SK-N-SH (cell line): ENCODE results near the gene SLC23A3. TPM values are rescaled to one million over a fixed set of nuclear protein-coding genes. Genes with fewer than 3 reads are reported as not detected.

Experiments used
- CTCF ChIA-PET: fragments of 300-600, 350-600 bp; formaldehyde crosslinking; extraction: SDS; loops from one replicate; lab custom pipeline; 2021; lab: Yijun Ruan, JAX
- POLR2A ChIA-PET: fragments of 350-600 bp; sonication (Branson Sonifier 250); formaldehyde crosslinking; extraction: SDS; loops from one replicate; lab custom pipeline; 2020; ENCODE audit warnings: antibody characterized with exemption, inconsistent platforms; lab: Yijun Ruan, JAX
- DNase-seq: peaks from one replicate; pipeline ENCODE4 v3.0.0; 2012
- H2AFZ ChIP-seq: fragments of 200-600 bp; sonication (generic); 2 replicates; pipeline ENCODE4 v1.8.1; 2016; ENCODE audit warnings: antibody characterized with exemption, mild to moderate bottlenecking, low read depth
- H3F3A ChIP-seq: fragments of 200-600 bp; sonication (generic); replicated peaks from 2 replicates; pipeline ENCODE3; 2016; ENCODE audit warnings: antibody characterized with exemption, mild to moderate bottlenecking; ENCODE audit not compliant: insufficient read depth
- H3K27ac ChIP-seq, 2 experiments: fragments of 200-500 bp in 1 of 2; fragments of 200-600 bp in 1 of 2; sonication (Bioruptor generic) in 1 of 2; sonication (generic), shearing (Covaris generic) in 1 of 2; 2 replicates each; pipeline versions ENCODE4 v1.5.1 to v1.6.1; 2014 to 2016; ENCODE audit warnings: low read depth in 2 of 2, inconsistent platforms in 1 of 2, low read length in 1 of 2, mild to moderate bottlenecking in 1 of 2, mixed read lengths in 1 of 2
- H3K27me3 ChIP-seq: fragments of 200-600 bp; sonication (generic), shearing (Covaris generic); 2 replicates; pipeline ENCODE4 v1.6.1; 2016; ENCODE audit warnings: mixed run types; ENCODE audit not compliant: insufficient read depth
- H3K36me3 ChIP-seq, 2 experiments: fragments of 200-500 bp in 1 of 2; fragments of 200-600 bp in 1 of 2; sonication (Bioruptor generic) in 1 of 2; sonication (generic) in 1 of 2; replicated peaks in 1 of 2; 2 replicates each; pipeline versions ENCODE3 to v1.5.1; 2014 to 2016; ENCODE audit warnings: low read length in 1 of 2, mild to moderate bottlenecking in 1 of 2; ENCODE audit not compliant: insufficient read depth in 2 of 2, control insufficient read depth in 1 of 2
- H3K4me1 ChIP-seq, 2 experiments: fragments of 200-500 bp in 1 of 2; fragments of 200-600 bp in 1 of 2; sonication (Bioruptor generic) in 1 of 2; sonication (generic), shearing (Covaris generic) in 1 of 2; 2 replicates each; pipeline versions ENCODE4 v1.5.1 to v1.6.1; 2014 to 2016; ENCODE audit warnings: low read depth in 1 of 2, low read length in 1 of 2, mixed run types in 1 of 2; ENCODE audit not compliant: insufficient read depth in 2 of 2, control insufficient read depth in 1 of 2
- H3K4me2 ChIP-seq: fragments of 200-600 bp; sonication (generic), shearing (Covaris generic); 2 replicates; pipeline ENCODE4 v1.6.1; 2017; ENCODE audit warnings: mixed run types
- H3K4me3 ChIP-seq, 2 experiments: fragments of 200-500 bp in 1 of 2; fragments of 200-600 bp in 1 of 2; sonication (Bioruptor generic) in 1 of 2; sonication (generic), shearing (Covaris generic) in 1 of 2; 2 replicates each; pipeline versions ENCODE4 v1.5.1 to v1.8.1; 2014 to 2016; ENCODE audit warnings: low read depth in 2 of 2, inconsistent platforms in 1 of 2, low read length in 1 of 2, mild to moderate bottlenecking in 1 of 2, mixed read lengths in 1 of 2, moderate library complexity in 1 of 2
- H3K79me2 ChIP-seq: fragments of 200-600 bp; sonication (generic); 2 replicates; pipeline ENCODE4 v1.8.1; 2017; ENCODE audit warnings: mild to moderate bottlenecking; ENCODE audit not compliant: insufficient read depth
- H3K9ac ChIP-seq: fragments of 200-600 bp; sonication (generic); 2 replicates; pipeline ENCODE4 v1.6.1; 2017; ENCODE audit warnings: mixed run types
- H3K9me2 ChIP-seq: fragments of 200-600 bp; sonication (generic); 2 replicates; pipeline ENCODE4 v1.6.1; 2017; ENCODE audit warnings: mixed run types
- H3K9me3 ChIP-seq: fragments of 200-600 bp; sonication (generic); 2 replicates; pipeline ENCODE4 v1.6.1; 2017; ENCODE audit warnings: mixed run types, mild to moderate bottlenecking, moderate library complexity
- H4K20me1 ChIP-seq: fragments of 200-600 bp; sonication (generic); 2 replicates; pipeline ENCODE4 v1.6.1; 2017; ENCODE audit warnings: mild to moderate bottlenecking, mixed run types; ENCODE audit not compliant: insufficient read depth
- ELF1 ChIP-seq: IDR thresholded peaks from 2 replicates; pipeline ENCODE4 v1.4.0; 2012
- EP300 ChIP-seq, 2 experiments: IDR thresholded peaks; 2 replicates each; pipeline versions ENCODE4 v1.4.0 to v1.6.1; 2012; ENCODE audit warnings: borderline replicate concordance in 1 of 2, low read depth in 1 of 2, low read length in 1 of 2
- EZH2phosphoT487 ChIP-seq: fragments of 200-600 bp; sonication (generic); IDR thresholded peaks from 2 replicates; pipeline ENCODE4 v1.6.1; 2017; ENCODE audit warnings: low read depth, mixed run types, mild to moderate bottlenecking, antibody characterized with exemption, moderate library complexity, borderline replicate concordance
- FOXM1 ChIP-seq: IDR thresholded peaks from 2 replicates; pipeline ENCODE4 v1.4.0; 2012; ENCODE audit warnings: low read depth, mild to moderate bottlenecking
- GATA2 ChIP-seq: sonication (generic); formaldehyde crosslinking; IDR thresholded peaks from 2 replicates; pipeline ENCODE4 v1.5.0; 2020; ENCODE audit warnings: mild to moderate bottlenecking, missing genetic modification reagents
- JUND ChIP-seq: IDR thresholded peaks from 2 replicates; pipeline ENCODE4 v1.4.0; 2012
- MXI1 ChIP-seq: IDR thresholded peaks from 2 replicates; pipeline ENCODE4 v1.6.1; 2012; ENCODE audit warnings: mild to moderate bottlenecking, low read depth, low read length, improper control_type of control experiment
- POLR2AphosphoS5 ChIP-seq: IDR thresholded peaks from 2 replicates; pipeline ENCODE4 v1.6.1; 2012; ENCODE audit warnings: low read depth, low read length
- REST ChIP-seq: IDR thresholded peaks from 2 replicates; pipeline ENCODE4 v1.6.1; 2012; ENCODE audit warnings: mild to moderate bottlenecking, low read depth, low read length, moderate library complexity
- RFX5 ChIP-seq: IDR thresholded peaks from 2 replicates; pipeline ENCODE4 v1.6.1; 2012; ENCODE audit warnings: mild to moderate bottlenecking, improper control_type of control experiment, low read length
- YY1 ChIP-seq: IDR thresholded peaks from 2 replicates; pipeline ENCODE4 v1.4.0; 2012; ENCODE audit warnings: low read depth, mild to moderate bottlenecking
- WGBS: methylation state at CpG from one replicate; pipeline ENCODE4 v1.1.6; 2017; ENCODE audit warnings: low lambda C conversion rate; 5-methylcytosine and 5-hydroxymethylcytosine counted together
- polyA plus RNA-seq, 3 experiments: library from polyadenylated mRNA; depleted of rRNA; stranded (reverse); fragments of >200 nt; gene quantifications; 2 replicates each; pipeline ENCODE4 v1.2.3, GENCODE V29; 2012
- TF ChIP-seq, protein P1 (sequence below): IDR thresholded peaks from 2 replicates; pipeline ENCODE4 v1.4.0; 2012; ENCODE audit warnings: low read depth

Gene SLC23A3
- polyA plus RNA-seq, 1 of the 3 experiments (the other 2 are of a cell fraction) = 2.1 TPM

- H3K4me1 ChIP-seq = peaks cover 0 to 11% of the 10 kb centered on the region in 2 experiments; a peak in 1 of 4 replicates
- H3K9me2 ChIP-seq = no peaks in the 10 kb centered on the region
- no peak overlapping the region for H3K27ac ChIP-seq
- no peaks in the 10 kb centered on the region for H3K36me3 ChIP-seq
- no peak overlapping the region for H3K9ac ChIP-seq
- WGBS = 89% methylated on average over 6 of the region's 6 CpGs
- no peak overlapping the region for H2AFZ ChIP-seq
- no peaks in the 10 kb centered on the region; the same call in 1 of the 2 replicates for H3K79me2 ChIP-seq
- peaks cover 10% of the 10 kb centered on the region for H3F3A ChIP-seq
- no peak for DNase-seq
- no peaks in the 10 kb centered on the region for H3K27me3 ChIP-seq
- no peak overlapping the region for H3K4me3 ChIP-seq
- POLR2A ChIA-PET = no interaction called here
- no peak overlapping the region for H3K4me2 ChIP-seq
- TF ChIP-seq MXI1 (no peak), FOXM1 (no peak), REST (no peak), RFX5 (no peak), GATA2 (no peak), POLR2AphosphoS5 (no peak)
- TF ChIP-seq, all 33 proteins: peak for 0
- Histone ChIP-seq H3K9me3 (no peaks in the 10 kb centered on the region), H4K20me1 (no peaks in the 10 kb centered on the region)
- CTCF ChIA-PET = interaction anchor here (0.8 to 7.7 kb wide), 3 partner anchors 8 to 132 kb away, joined by 4 to 104 read pairs (median 16); partner anchors contain the start of genes CNPPD1 and SLC23A3
Observed at GRCh38 chr2:219163156-219163555, 6.7 kb downstream of the SLC23A3 start.

DNA sequence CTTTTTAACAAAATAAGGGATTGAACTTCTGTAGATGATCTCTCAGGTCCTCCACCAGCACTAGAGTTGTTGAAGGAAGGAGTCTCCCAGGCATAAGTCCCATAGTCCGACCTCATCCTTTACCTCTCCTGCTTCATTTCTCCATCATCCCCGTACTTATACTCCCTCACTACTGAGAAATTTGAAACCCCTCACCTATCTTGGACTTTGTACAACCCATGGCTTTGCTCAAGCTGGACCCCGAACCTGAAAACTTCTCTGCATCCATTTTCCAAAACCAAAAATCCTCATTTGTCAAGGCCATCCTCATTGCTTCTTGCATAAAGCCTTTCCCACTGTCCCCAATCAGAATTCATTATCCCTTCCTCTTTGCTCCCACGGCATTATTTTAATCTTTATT lies 8.7 kb downstream of the SLC23A3 start:
- H3K79me2 ChIP-seq = peaks cover 2% of the 10 kb centered on the region; the same call in 1 of the 2 replicates
- WGBS = 71% methylated on average over 4 of the region's 4 CpGs
- H4K20me1 ChIP-seq = no peaks in the 10 kb centered on the region
- no peaks in the 10 kb centered on the region for H3K9me3 ChIP-seq
- no peaks in the 10 kb centered on the region for H3K9me2 ChIP-seq
- H3K4me2 ChIP-seq = peak overlapping the region; percentile 97
- peak overlapping the region; percentile 78; the same call in 1 of the 2 replicates for H2AFZ ChIP-seq
- peak overlapping the region; percentile 90 to 99; a peak in 3 of 4 replicates for H3K27ac ChIP-seq
- peaks cover 0 to 13% of the 10 kb centered on the region in 2 experiments for H3K36me3 ChIP-seq
- CTCF ChIA-PET = interaction anchor here (5.8 to 14.9 kb wide), 3 partner anchors 13 to 104 kb away, joined by 35 to 205 read pairs (median 104); partner anchors contain the start of genes CNPPD1, IHH and SLC23A3
- TF ChIP-seq YY1 (no peak), EZH2phosphoT487 (no peak), REST (no peak), EP300 (IDR thresholded peaks at IDR 0.05; ENCODE audit: borderline replicate concordance in 1 of 2, low read depth in 1 of 2, low read length in 1 of 2) (no peak), JUND (no peak), ELF1 (no peak)
- TF ChIP-seq, protein P1, sequence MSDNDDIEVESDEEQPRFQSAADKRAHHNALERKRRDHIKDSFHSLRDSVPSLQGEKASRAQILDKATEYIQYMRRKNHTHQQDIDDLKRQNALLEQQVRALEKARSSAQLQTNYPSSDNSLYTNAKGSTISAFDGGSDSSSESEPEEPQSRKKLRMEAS = no peak
- peak overlapping the region; percentile 81 for H3K9ac ChIP-seq
- no peaks in the 10 kb centered on the region for H3K27me3 ChIP-seq
- POLR2A ChIA-PET = no interaction called here
- H3K4me1 ChIP-seq = peaks cover 0 to 11% of the 10 kb centered on the region in 2 experiments; a peak in 1 of 4 replicates
- peaks cover 12% of the 10 kb centered on the region for H3F3A ChIP-seq
- DNase-seq = no peak
- H3K4me3 ChIP-seq = peak overlapping the region; percentile 69 to 75
